GM12874 (cell line): ENCODE measurements around the gene UGGT2.

Experiments
- CTCF ChIP-seq: IDR thresholded peaks from 2 replicates; pipeline ENCODE4 v1.5.1; 2011; ENCODE audit warnings: low read depth, mild to moderate bottlenecking, control low read depth, low read length, moderate library complexity; ENCODE audit not compliant: insufficient read depth

The UGGT2 gene

GRCh38 chr13:95865080-95865615, 188.1 kb downstream of the UGGT2 start:
- no peak for TF ChIP-seq CTCF

- TF ChIP-seq CTCF, result no peak
Measured at GRCh38 chr13:95862408-95862807, 190.8 kb downstream of the UGGT2 start.

GRCh38 chr13:95861296-95861695, 191.9 kb downstream of the UGGT2 start:
- TF ChIP-seq CTCF, result no peak

GRCh38 chr13:95858286-95859075, 194.7 kb downstream of the UGGT2 start:
- TF ChIP-seq CTCF, result no peak

GRCh38 chr13:95842898-95843297, 210.3 kb downstream of the UGGT2 start:
- TF ChIP-seq CTCF, result no peak

GRCh38 chr13:95841894-95842293, 211.3 kb downstream of the UGGT2 start:
- TF ChIP-seq CTCF, result no peak

GRCh38 chr13:95834134-95834765, 219.0 kb downstream of the UGGT2 start:
- peak; percentile 84 for TF ChIP-seq CTCF
